ENCODE measurements around the gene PARD3B.

PARD3B gene

GRCh38 chr2:204632410-204632809 is 87.1 kb downstream of the PARD3B start:
- H3K4me3 ChIP-seq (ENCODE audit: severe bottlenecking): no peak overlapping the region
- H3K36me3 ChIP-seq (ENCODE audit: low read depth): no peaks in the 10 kb centered on the region
- DNase-seq (ENCODE audit: low spot score): no peak
- no peak for ATAC-seq (ENCODE audit: low read depth)
- H3K27ac ChIP-seq (ENCODE audit: poor library complexity, severe bottlenecking): no peak overlapping the region
- no peaks in the 10 kb centered on the region for H3K27me3 ChIP-seq (ENCODE audit: insufficient read depth, poor library complexity, severe bottlenecking)
- H3K4me1 ChIP-seq (ENCODE audit: insufficient read depth, poor library complexity, severe bottlenecking): no peaks in the 10 kb centered on the region
- H3K9me3 ChIP-seq (ENCODE audit: severe bottlenecking): no peaks in the 10 kb centered on the region
- TF ChIP-seq CTCF (IDR thresholded peaks at IDR 0.05; ENCODE audit: poor library complexity, severe bottlenecking): no peak

- no peak for ATAC-seq (ENCODE audit: low read depth)
- H3K4me3 ChIP-seq (ENCODE audit: severe bottlenecking): no peak overlapping the region
- no peaks in the 10 kb centered on the region for H3K4me1 ChIP-seq (ENCODE audit: insufficient read depth, poor library complexity, severe bottlenecking)
- no peaks in the 10 kb centered on the region for H3K27me3 ChIP-seq (ENCODE audit: insufficient read depth, poor library complexity, severe bottlenecking)
- no peak for DNase-seq (ENCODE audit: low spot score)
- no peaks in the 10 kb centered on the region for H3K36me3 ChIP-seq (ENCODE audit: low read depth)
- H3K9me3 ChIP-seq (ENCODE audit: severe bottlenecking): no peaks in the 10 kb centered on the region
- no peak overlapping the region for H3K27ac ChIP-seq (ENCODE audit: poor library complexity, severe bottlenecking)
- TF ChIP-seq CTCF (IDR thresholded peaks at IDR 0.05; ENCODE audit: poor library complexity, severe bottlenecking): no peak
Observed at GRCh38 chr2:204634564-204634963, 89.3 kb downstream of the PARD3B start.

- no peak overlapping the region for H3K27ac ChIP-seq (ENCODE audit: poor library complexity, severe bottlenecking)
- H3K9me3 ChIP-seq (ENCODE audit: severe bottlenecking): no peaks in the 10 kb centered on the region
- no peaks in the 10 kb centered on the region for H3K4me1 ChIP-seq (ENCODE audit: insufficient read depth, poor library complexity, severe bottlenecking)
- no peak overlapping the region for H3K4me3 ChIP-seq (ENCODE audit: severe bottlenecking)
- no peak for DNase-seq (ENCODE audit: low spot score)
- H3K36me3 ChIP-seq (ENCODE audit: low read depth): no peaks in the 10 kb centered on the region
- no peaks in the 10 kb centered on the region for H3K27me3 ChIP-seq (ENCODE audit: insufficient read depth, poor library complexity, severe bottlenecking)
- no peak for ATAC-seq (ENCODE audit: low read depth)
- no peak for TF ChIP-seq CTCF (IDR thresholded peaks at IDR 0.05; ENCODE audit: poor library complexity, severe bottlenecking)
Observed at GRCh38 chr2:204635478-204635877, 90.2 kb downstream of the PARD3B start.

- Histone ChIP-seq H3K27me3 (ENCODE audit: insufficient read depth, poor library complexity, severe bottlenecking) (no peaks in the 10 kb centered on the region), H3K4me3 (ENCODE audit: severe bottlenecking) (no peak overlapping the region), H3K4me1 (ENCODE audit: insufficient read depth, poor library complexity, severe bottlenecking) (no peaks in the 10 kb centered on the region), H3K36me3 (ENCODE audit: low read depth) (no peaks in the 10 kb centered on the region), H3K9me3 (ENCODE audit: severe bottlenecking) (no peaks in the 10 kb centered on the region), H3K27ac (ENCODE audit: poor library complexity, severe bottlenecking) (no peak overlapping the region)
- DNase-seq (ENCODE audit: low spot score) (no peak), ATAC-seq (ENCODE audit: low read depth) (no peak)
- no peak for TF ChIP-seq CTCF (IDR thresholded peaks at IDR 0.05; ENCODE audit: poor library complexity, severe bottlenecking)
Observed at GRCh38 chr2:204638471-204639194, 93.4 kb downstream of the PARD3B start.

- no peak overlapping the region for H3K27ac ChIP-seq (ENCODE audit: poor library complexity, severe bottlenecking)
- no peak for TF ChIP-seq CTCF (IDR thresholded peaks at IDR 0.05; ENCODE audit: poor library complexity, severe bottlenecking)
Observed at GRCh38 chr2:204643326-204643725, 98.1 kb downstream of the PARD3B start.

More at GRCh38 chr2:204643326-204643725, 98.1 kb downstream of the PARD3B start:
- Histone ChIP-seq H3K36me3 (ENCODE audit: low read depth) (no peaks in the 10 kb centered on the region), H3K4me3 (ENCODE audit: severe bottlenecking) (no peak overlapping the region), H3K27me3 (ENCODE audit: insufficient read depth, poor library complexity, severe bottlenecking) (no peaks in the 10 kb centered on the region), H3K9me3 (ENCODE audit: severe bottlenecking) (no peaks in the 10 kb centered on the region), H3K4me1 (ENCODE audit: insufficient read depth, poor library complexity, severe bottlenecking) (peaks cover 3% of the 10 kb centered on the region)
- DNase-seq (ENCODE audit: low spot score) (no peak), ATAC-seq (ENCODE audit: low read depth) (no peak)
